Measurements from ENCODE around the gene MS4A4A. TPM values are rescaled to one million over a fixed set of nuclear protein-coding genes. Genes with fewer than 3 reads are reported as not detected.
A peak's percentile ranks its signal among the peaks of the same experiment; 100 is the strongest.
"Not testable (repeated sequence)": the region's sequence is repeated elsewhere in the genome, so short reads cannot be mapped to it uniquely, and the experiment has no call there.

MS4A4A gene
- total and polyA plus RNA-seq, 3 donors from 2014 or later: 2.0 to 11.4 (median 11.0) TPM

DNA sequence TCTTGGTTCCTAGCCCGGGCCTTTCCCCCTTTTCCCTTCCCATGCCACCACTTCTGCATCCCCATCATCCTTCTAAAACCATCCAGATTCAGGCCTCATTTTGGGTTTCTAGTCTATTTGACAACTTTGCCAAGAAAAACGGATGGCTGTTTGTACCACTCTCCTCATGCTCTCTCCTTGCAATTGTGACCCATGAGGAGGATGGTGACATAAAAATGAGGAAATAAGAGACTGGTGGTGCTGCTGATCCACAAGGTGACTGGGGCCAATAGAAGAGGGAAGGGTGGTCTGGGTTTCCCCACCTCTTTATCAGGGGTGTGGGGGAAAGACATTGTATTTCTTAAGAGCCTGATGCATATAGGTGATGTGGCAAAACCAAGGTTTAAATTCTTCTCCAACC is 1.0 kb downstream of the MS4A4A start:
- Histone ChIP-seq H3K36me3 (ENCODE audit: low read depth, missing control alignments) (no peaks in the 10 kb centered on the region), H3K4me3 (no peak overlapping the region), H3K4me1 (no peaks in the 10 kb centered on the region), H3K9me3 (no peaks in the 10 kb centered on the region), H3K27ac (peak overlapping the region in 1 of 2 donors; percentile 8), H3K27me3 (no peaks in the 10 kb centered on the region)
- DNase-seq: no peak
- 61 to 83% methylated on average over 2 of the region's 2 CpGs for WGBS, 2 donors
- intact Hi-C loops (cut with DNase I; ENCODE audit: low total_unique reads): no loop called here
- TF ChIP-seq, protein P1, sequence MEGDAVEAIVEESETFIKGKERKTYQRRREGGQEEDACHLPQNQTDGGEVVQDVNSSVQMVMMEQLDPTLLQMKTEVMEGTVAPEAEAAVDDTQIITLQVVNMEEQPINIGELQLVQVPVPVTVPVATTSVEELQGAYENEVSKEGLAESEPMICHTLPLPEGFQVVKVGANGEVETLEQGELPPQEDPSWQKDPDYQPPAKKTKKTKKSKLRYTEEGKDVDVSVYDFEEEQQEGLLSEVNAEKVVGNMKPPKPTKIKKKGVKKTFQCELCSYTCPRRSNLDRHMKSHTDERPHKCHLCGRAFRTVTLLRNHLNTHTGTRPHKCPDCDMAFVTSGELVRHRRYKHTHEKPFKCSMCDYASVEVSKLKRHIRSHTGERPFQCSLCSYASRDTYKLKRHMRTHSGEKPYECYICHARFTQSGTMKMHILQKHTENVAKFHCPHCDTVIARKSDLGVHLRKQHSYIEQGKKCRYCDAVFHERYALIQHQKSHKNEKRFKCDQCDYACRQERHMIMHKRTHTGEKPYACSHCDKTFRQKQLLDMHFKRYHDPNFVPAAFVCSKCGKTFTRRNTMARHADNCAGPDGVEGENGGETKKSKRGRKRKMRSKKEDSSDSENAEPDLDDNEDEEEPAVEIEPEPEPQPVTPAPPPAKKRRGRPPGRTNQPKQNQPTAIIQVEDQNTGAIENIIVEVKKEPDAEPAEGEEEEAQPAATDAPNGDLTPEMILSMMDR (IDR thresholded peaks at IDR 0.05): no peak
- no peak for TF ChIP-seq POLR2A (IDR thresholded peaks at IDR 0.05)

DNA sequence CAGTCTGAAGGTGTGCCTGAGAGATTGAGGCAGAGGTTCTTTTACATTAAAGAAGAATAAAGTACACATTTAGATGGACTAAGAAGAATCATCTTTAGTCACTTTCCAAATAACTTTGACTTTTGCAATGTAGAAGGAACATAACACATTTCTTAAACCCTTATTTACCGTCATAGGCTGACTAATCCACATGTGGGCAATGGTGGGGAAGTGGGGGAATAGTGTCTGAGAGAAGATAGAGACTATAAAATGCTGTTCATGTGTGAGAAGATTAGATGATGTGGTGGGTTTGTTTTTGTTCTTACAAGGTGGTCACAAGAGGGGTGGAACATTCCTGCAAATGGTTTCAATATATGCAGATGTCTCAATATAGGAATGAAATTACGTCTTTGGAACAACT is 1.8 kb downstream of the MS4A4A start:
- TF ChIP-seq, protein P1 (IDR thresholded peaks at IDR 0.05): no peak
- TF ChIP-seq POLR2A (IDR thresholded peaks at IDR 0.05): no peak
- intact Hi-C loops (cut with DNase I; ENCODE audit: low total_unique reads): no loop called here
- H3K4me3 ChIP-seq: no peak overlapping the region
- no peaks in the 10 kb centered on the region for H3K4me1 ChIP-seq
- no peaks in the 10 kb centered on the region for H3K36me3 ChIP-seq (ENCODE audit: low read depth, missing control alignments)
- 85% methylated on average over 2 of the region's 2 CpGs for WGBS, 2 donors
- no peak for DNase-seq
- H3K27me3 ChIP-seq: no peaks in the 10 kb centered on the region
- H3K27ac ChIP-seq: no peak overlapping the region
- H3K9me3 ChIP-seq: no peaks in the 10 kb centered on the region

- H3K27me3 ChIP-seq; intact Hi-C loops (cut with DNase I; ENCODE audit: low total_unique reads); H3K27ac ChIP-seq; H3K4me3 ChIP-seq; H3K36me3 ChIP-seq (ENCODE audit: low read depth, missing control alignments); H3K4me1 ChIP-seq; DNase-seq; H3K9me3 ChIP-seq: not testable (repeated sequence)
- 61 to 69% methylated on average over 7 of the region's 7 CpGs for WGBS, 2 donors
These were observed 5.1 kb downstream of the MS4A4A start for GRCh38 chr11:60285411-60286126.

DNA sequence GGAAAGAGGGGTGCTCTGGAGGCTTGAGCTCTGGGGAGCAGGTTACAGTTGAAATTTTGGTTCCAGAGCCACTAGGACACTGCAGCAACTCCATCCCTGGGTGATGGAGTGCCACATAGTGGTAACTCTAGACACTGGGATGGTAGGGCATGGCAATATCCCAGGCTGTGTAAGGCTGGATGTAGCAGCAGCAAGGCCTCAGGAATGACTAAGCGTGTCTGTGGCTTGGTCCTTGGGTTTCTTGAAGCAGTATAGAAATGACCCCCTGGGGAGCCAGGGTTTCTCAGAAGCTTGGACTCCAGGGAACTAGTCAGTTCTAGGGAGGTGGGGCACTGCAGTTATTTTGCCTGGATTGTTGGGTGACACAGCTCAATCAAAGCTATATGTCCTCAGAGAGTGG is 8.1 kb downstream of the MS4A4A start:
- 83 to 100% methylated on average over 1 of the region's 1 CpG for WGBS, 2 donors

DNA sequence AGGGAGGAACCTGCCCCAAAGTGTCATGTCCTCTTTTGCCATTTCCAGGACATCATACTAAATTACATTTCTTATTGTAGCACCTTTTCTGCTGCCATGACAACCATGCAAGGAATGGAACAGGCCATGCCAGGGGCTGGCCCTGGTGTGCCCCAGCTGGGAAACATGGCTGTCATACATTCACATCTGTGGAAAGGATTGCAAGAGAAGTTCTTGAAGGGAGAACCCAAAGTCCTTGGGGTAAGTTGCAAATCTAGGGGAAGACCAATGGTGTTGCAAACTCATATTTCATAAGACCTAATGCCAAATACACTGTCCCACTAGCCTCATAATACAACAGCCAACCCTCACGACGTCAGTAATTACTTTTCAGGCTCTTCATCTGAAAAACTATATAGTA is 11.7 kb downstream of the MS4A4A start:
- no peak for DNase-seq

More for the DNA sequence above, 8.1 kb downstream of the MS4A4A start:
- TF ChIP-seq POLR2A (IDR thresholded peaks at IDR 0.05): no peak
- TF ChIP-seq, protein P1 (IDR thresholded peaks at IDR 0.05): no peak
- Histone ChIP-seq H3K27ac (no peak overlapping the region), H3K4me1 (no peaks in the 10 kb centered on the region), H3K27me3 (no peaks in the 10 kb centered on the region), H3K9me3 (no peaks in the 10 kb centered on the region), H3K36me3 (ENCODE audit: low read depth, missing control alignments) (no peaks in the 10 kb centered on the region), H3K4me3 (no peak overlapping the region)
- no peak for DNase-seq
- intact Hi-C loops (cut with DNase I; ENCODE audit: low total_unique reads): no loop called here

More for the DNA sequence above, 11.7 kb downstream of the MS4A4A start:
- Histone ChIP-seq H3K36me3 (ENCODE audit: low read depth, missing control alignments) (no peaks in the 10 kb centered on the region), H3K27me3 (no peaks in the 10 kb centered on the region), H3K4me1 (no peaks in the 10 kb centered on the region), H3K4me3 (no peak overlapping the region), H3K9me3 (no peaks in the 10 kb centered on the region), H3K27ac (no peak overlapping the region)
- 82 to 93% methylated on average over 2 of the region's 2 CpGs for WGBS, 2 donors
- intact Hi-C loops (cut with DNase I; ENCODE audit: low total_unique reads): no loop called here
- TF ChIP-seq POLR2A (IDR thresholded peaks at IDR 0.05): no peak
- TF ChIP-seq, protein P1 (IDR thresholded peaks at IDR 0.05): no peak

All from testis (tissue), 3 donors.